Activated gamma-delta T cell treated with anti-CD3 and anti-CD28 coated beads, Interleukin-2, amount 50 U/mL, for 16 hours (primary cell): Measurements from ENCODE around the gene AGXT2.
"Not testable (repeated sequence)": the region's sequence is repeated elsewhere in the genome, so short reads cannot be mapped to it uniquely, and the experiment has no call there.

Experiments used
- DNase-seq: peaks from one replicate; pipeline ENCODE4 v3.0.0-alpha.2; 2020; ENCODE audit warnings: low read depth

Gene AGXT2

GRCh38 chr5:35052838-35053237 is 5.1 kb upstream of the AGXT2 start:
- no peak for DNase-seq

GRCh38 chr5:35050541-35051126 is 2.9 kb upstream of the AGXT2 start:
- DNase-seq: no peak

- no peak for DNase-seq
Observed at GRCh38 chr5:35048910-35049309, 1.2 kb upstream of the AGXT2 start.

- DNase-seq: no peak
Observed at GRCh38 chr5:35046774-35047173, 975 bp downstream of the AGXT2 start.

GRCh38 chr5:35045280-35045679 is 2.5 kb downstream of the AGXT2 start:
- DNase-seq: no peak

- DNase-seq: no peak
Observed at GRCh38 chr5:35044649-35045048, 3.1 kb downstream of the AGXT2 start.

GRCh38 chr5:35042781-35043180 is 5.0 kb downstream of the AGXT2 start:
- DNase-seq: no peak

- DNase-seq: no peak
Observed at GRCh38 chr5:35041261-35041660, 6.5 kb downstream of the AGXT2 start.

- DNase-seq: no peak
Observed at GRCh38 chr5:35038891-35039290, 8.9 kb downstream of the AGXT2 start.

- no peak for DNase-seq
Observed at GRCh38 chr5:35036536-35036935, 11.2 kb downstream of the AGXT2 start.

- not testable (repeated sequence) for DNase-seq
Observed at GRCh38 chr5:35035929-35036328, 11.8 kb downstream of the AGXT2 start.

- no peak for DNase-seq
Observed at GRCh38 chr5:35035271-35035670, 12.5 kb downstream of the AGXT2 start.

GRCh38 chr5:35032356-35032755 is 15.4 kb downstream of the AGXT2 start:
- no peak for DNase-seq

GRCh38 chr5:35031276-35031675 is 16.5 kb downstream of the AGXT2 start:
- DNase-seq: no peak

- DNase-seq: no peak
Observed at GRCh38 chr5:35030426-35031100, 17.2 kb downstream of the AGXT2 start.

GRCh38 chr5:35029333-35029732 is 18.4 kb downstream of the AGXT2 start:
- no peak for DNase-seq

- DNase-seq: no peak
Observed at GRCh38 chr5:35026941-35027340, 20.8 kb downstream of the AGXT2 start.

- DNase-seq: no peak
Observed at GRCh38 chr5:35026280-35026840, 21.4 kb downstream of the AGXT2 start.

- DNase-seq: no peak
Observed at GRCh38 chr5:35024911-35025510, 22.7 kb downstream of the AGXT2 start.

- DNase-seq: no peak
Observed at GRCh38 chr5:35023391-35024178, 24.2 kb downstream of the AGXT2 start.

- DNase-seq: no peak
Observed at GRCh38 chr5:35016174-35017051, 31.3 kb downstream of the AGXT2 start.

GRCh38 chr5:35015063-35015462 is 32.7 kb downstream of the AGXT2 start:
- DNase-seq: no peak
